HEK293 (cell line): ENCODE measurements around the gene ZMYM3.
"Not testable (repeated sequence)": the region's sequence is repeated elsewhere in the genome, so short reads cannot be mapped to it uniquely, and the experiment has no call there.

Experiments
- TCF7L2 ChIP-seq: IDR thresholded peaks from 2 replicates; pipeline ENCODE4 v1.6.1; 2011; ENCODE audit warnings: low read depth, mild to moderate bottlenecking, inconsistent platforms, low read length, moderate library complexity, borderline replicate concordance
- ZNF169 ChIP-seq: fragments of 450-650 bp; formaldehyde crosslinking; IDR thresholded peaks from 2 replicates; pipeline ENCODE4 v1.5.1; 2016; ENCODE audit warnings: missing biosample characterization, missing genetic modification characterization
- ZNF2 ChIP-seq: fragments of 450-650 bp; formaldehyde crosslinking; IDR thresholded peaks from 2 replicates; pipeline ENCODE4 v1.5.1; 2016; ENCODE audit warnings: missing biosample characterization, missing genetic modification characterization
- ZNF426 ChIP-seq: fragments of 450-650 bp; formaldehyde crosslinking; IDR thresholded peaks from 2 replicates; pipeline ENCODE4 v1.5.1; 2017; ENCODE audit warnings: missing biosample characterization, missing genetic modification characterization, mild to moderate bottlenecking, inconsistent platforms, moderate library complexity
- ZNF610 ChIP-seq: fragments of 450-650 bp; formaldehyde crosslinking; IDR thresholded peaks from 2 replicates; pipeline ENCODE4 v1.5.1; 2016; ENCODE audit warnings: missing biosample characterization, missing genetic modification characterization, borderline replicate concordance
- ZNF776 ChIP-seq: fragments of 450-650 bp; formaldehyde crosslinking; IDR thresholded peaks from 2 replicates; pipeline ENCODE4 v1.5.0; 2017; ENCODE audit warnings: missing biosample characterization, missing genetic modification characterization, borderline replicate concordance
- TF ChIP-seq, protein P1 (sequence below): fragments of 450-650 bp; formaldehyde crosslinking; IDR thresholded peaks from 2 replicates; pipeline ENCODE4 v1.5.1; 2016; ENCODE audit warnings: missing biosample characterization, missing genetic modification characterization

DNA sequence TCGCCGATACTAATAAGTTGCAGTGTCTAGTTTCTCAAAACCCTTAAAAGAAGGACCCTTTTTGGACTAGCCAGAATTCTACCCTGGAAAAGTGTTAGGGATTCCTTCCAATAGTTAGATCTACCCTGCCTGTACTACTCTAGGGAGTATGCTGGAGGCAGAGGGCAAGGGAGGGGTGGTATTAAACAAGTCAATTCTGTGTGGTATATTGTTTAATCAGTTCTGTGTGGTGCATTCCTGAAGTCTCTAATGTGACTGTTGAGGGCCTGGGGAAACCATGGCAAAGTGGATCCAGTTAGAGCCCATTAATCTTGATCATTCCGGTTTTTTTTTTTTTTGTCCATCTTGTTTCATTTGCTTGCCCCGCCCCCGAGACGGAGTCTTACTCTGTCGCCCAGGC lies 46.1 kb upstream of the ZMYM3 start:
- TF ChIP-seq ZNF169; ZNF426 (tag by site-specific recombination); ZNF776 (tag by site-specific recombination); ZNF2 (tag by site-specific recombination); TCF7L2; ZNF610 (tag by site-specific recombination): not testable (repeated sequence)
- TF ChIP-seq, protein P1, sequence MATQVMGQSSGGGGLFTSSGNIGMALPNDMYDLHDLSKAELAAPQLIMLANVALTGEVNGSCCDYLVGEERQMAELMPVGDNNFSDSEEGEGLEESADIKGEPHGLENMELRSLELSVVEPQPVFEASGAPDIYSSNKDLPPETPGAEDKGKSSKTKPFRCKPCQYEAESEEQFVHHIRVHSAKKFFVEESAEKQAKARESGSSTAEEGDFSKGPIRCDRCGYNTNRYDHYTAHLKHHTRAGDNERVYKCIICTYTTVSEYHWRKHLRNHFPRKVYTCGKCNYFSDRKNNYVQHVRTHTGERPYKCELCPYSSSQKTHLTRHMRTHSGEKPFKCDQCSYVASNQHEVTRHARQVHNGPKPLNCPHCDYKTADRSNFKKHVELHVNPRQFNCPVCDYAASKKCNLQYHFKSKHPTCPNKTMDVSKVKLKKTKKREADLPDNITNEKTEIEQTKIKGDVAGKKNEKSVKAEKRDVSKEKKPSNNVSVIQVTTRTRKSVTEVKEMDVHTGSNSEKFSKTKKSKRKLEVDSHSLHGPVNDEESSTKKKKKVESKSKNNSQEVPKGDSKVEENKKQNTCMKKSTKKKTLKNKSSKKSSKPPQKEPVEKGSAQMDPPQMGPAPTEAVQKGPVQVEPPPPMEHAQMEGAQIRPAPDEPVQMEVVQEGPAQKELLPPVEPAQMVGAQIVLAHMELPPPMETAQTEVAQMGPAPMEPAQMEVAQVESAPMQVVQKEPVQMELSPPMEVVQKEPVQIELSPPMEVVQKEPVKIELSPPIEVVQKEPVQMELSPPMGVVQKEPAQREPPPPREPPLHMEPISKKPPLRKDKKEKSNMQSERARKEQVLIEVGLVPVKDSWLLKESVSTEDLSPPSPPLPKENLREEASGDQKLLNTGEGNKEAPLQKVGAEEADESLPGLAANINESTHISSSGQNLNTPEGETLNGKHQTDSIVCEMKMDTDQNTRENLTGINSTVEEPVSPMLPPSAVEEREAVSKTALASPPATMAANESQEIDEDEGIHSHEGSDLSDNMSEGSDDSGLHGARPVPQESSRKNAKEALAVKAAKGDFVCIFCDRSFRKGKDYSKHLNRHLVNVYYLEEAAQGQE: not testable (repeated sequence)
